WERI-Rb-1 (cell line): ENCODE results near the gene RGS6.
A peak's percentile ranks its signal among the peaks of the same experiment; 100 is the strongest.

Experiments
- DNase-seq: peaks from one replicate; pipeline ENCODE4 v3.0.0-alpha.2; 2020
- H3K27ac ChIP-seq: fragments of 250-450 bp; sonication (Bioruptor Pico); 2 replicates; pipeline ENCODE4 v1.5.1; 2020; ENCODE audit warnings: mild to moderate bottlenecking, moderate library complexity
- H3K27me3 ChIP-seq: fragments of 250-450 bp; sonication (Bioruptor Pico); 2 replicates; pipeline ENCODE4 v1.5.1; 2021; ENCODE audit warnings: mild to moderate bottlenecking, low read depth, moderate library complexity; ENCODE audit not compliant: insufficient read depth, severe bottlenecking
- H3K36me3 ChIP-seq: fragments of 250-450 bp; sonication (Bioruptor Pico); 2 replicates; pipeline ENCODE4 v1.5.1; 2020; ENCODE audit warnings: mild to moderate bottlenecking, moderate library complexity
- H3K4me3 ChIP-seq: 2 replicates; pipeline ENCODE4 v1.5.1; 2011; ENCODE audit warnings: low read depth, mild to moderate bottlenecking, control low read depth, low read length
- H3K9me3 ChIP-seq: fragments of 250-450 bp; sonication (Bioruptor Pico); 2 replicates; pipeline ENCODE4 v1.5.1; 2021; ENCODE audit warnings: mild to moderate bottlenecking, moderate library complexity; ENCODE audit not compliant: severe bottlenecking
- CTCF ChIP-seq: IDR thresholded peaks from 2 replicates; pipeline ENCODE4 v1.5.1; 2011; ENCODE audit warnings: low read depth, mild to moderate bottlenecking, control low read depth, inconsistent platforms, low read length

The RGS6 gene

GRCh38 chr14:72611506-72611905 is 679.3 kb downstream of the RGS6 start:
- H3K27ac ChIP-seq, result peak overlapping the region; percentile 30; the same call in 1 of the 2 replicates
- no peaks in the 10 kb centered on the region for H3K27me3 ChIP-seq
- no peaks in the 10 kb centered on the region for H3K36me3 ChIP-seq
- H3K9me3 ChIP-seq, result no peaks in the 10 kb centered on the region
- no peak overlapping the region for H3K4me3 ChIP-seq
- TF ChIP-seq CTCF, result no peak
- DNase-seq, result peak; percentile 51

- Histone ChIP-seq H3K27me3 (no peaks in the 10 kb centered on the region), H3K36me3 (no peaks in the 10 kb centered on the region), H3K9me3 (no peaks in the 10 kb centered on the region), H3K4me3 (no peak overlapping the region), H3K27ac (no peak overlapping the region)
- no peak for DNase-seq
- no peak for TF ChIP-seq CTCF
Measured at GRCh38 chr14:72612041-72612440, 679.8 kb downstream of the RGS6 start.

GRCh38 chr14:72613231-72613974 is 681.2 kb downstream of the RGS6 start:
- no peaks in the 10 kb centered on the region for H3K36me3 ChIP-seq
- H3K27ac ChIP-seq, result no peak overlapping the region
- no peaks in the 10 kb centered on the region for H3K9me3 ChIP-seq
- no peaks in the 10 kb centered on the region for H3K27me3 ChIP-seq
- no peak overlapping the region for H3K4me3 ChIP-seq
- no peak for DNase-seq
- TF ChIP-seq CTCF, result no peak

- no peak for DNase-seq
- no peaks in the 10 kb centered on the region for H3K9me3 ChIP-seq
- H3K27ac ChIP-seq, result no peak overlapping the region
- H3K4me3 ChIP-seq, result no peak overlapping the region
- no peaks in the 10 kb centered on the region for H3K36me3 ChIP-seq
- H3K27me3 ChIP-seq, result no peaks in the 10 kb centered on the region
- TF ChIP-seq CTCF, result no peak
Measured at GRCh38 chr14:72613975-72614319, 681.7 kb downstream of the RGS6 start.

- Histone ChIP-seq H3K36me3 (no peaks in the 10 kb centered on the region), H3K27ac (no peak overlapping the region), H3K27me3 (no peaks in the 10 kb centered on the region), H3K9me3 (no peaks in the 10 kb centered on the region), H3K4me3 (no peak overlapping the region)
- DNase-seq, result no peak
- no peak for TF ChIP-seq CTCF
Measured at GRCh38 chr14:72614365-72614764, 682.1 kb downstream of the RGS6 start.

- Histone ChIP-seq H3K9me3 (no peaks in the 10 kb centered on the region), H3K36me3 (no peaks in the 10 kb centered on the region), H3K27me3 (no peaks in the 10 kb centered on the region), H3K27ac (no peak overlapping the region), H3K4me3 (no peak overlapping the region)
- no peak for DNase-seq
- TF ChIP-seq CTCF, result no peak
Measured at GRCh38 chr14:72614891-72615415, 682.7 kb downstream of the RGS6 start.
